ENCODE results near the gene ACTN4. TPM values are rescaled to one million over a fixed set of nuclear protein-coding genes. Genes with fewer than 3 reads are reported as not detected.

Gene ACTN4
- total and polyA plus RNA-seq, 3 donors from 2014 or later: 112 to 158 (median 135) TPM

DNA sequence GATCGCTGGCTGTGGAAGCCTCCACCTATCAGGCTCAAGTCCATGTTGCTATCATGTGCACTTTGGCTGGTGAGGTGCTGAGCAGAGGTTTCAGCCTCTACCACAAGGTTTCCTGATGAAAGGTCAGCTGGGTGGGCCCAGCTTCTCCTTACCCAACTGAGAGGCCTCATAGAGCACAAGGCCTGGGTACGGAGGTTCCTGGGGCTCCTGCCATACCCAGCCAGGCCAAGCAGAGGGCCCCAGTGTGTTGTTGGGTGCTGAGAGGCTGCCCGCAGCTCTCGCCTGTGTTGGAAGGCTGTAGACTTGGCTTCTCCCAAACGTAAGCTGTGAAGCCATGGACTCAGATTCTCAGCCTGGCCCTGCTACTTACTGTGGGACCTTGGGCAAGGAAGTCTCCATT is 28.2 kb downstream of the ACTN4 start:
- Histone ChIP-seq H3K9me3 (no peaks in the 10 kb centered on the region), H3K27me3 (no peaks in the 10 kb centered on the region), H3K4me1 (peaks cover 15% of the 10 kb centered on the region), H3K4me3 (no peak overlapping the region), H3K27ac (no peak overlapping the region), H3K36me3 (ENCODE audit: low read depth, missing control alignments) (no peaks in the 10 kb centered on the region)
- no peak for DNase-seq
- TF ChIP-seq, protein P1, sequence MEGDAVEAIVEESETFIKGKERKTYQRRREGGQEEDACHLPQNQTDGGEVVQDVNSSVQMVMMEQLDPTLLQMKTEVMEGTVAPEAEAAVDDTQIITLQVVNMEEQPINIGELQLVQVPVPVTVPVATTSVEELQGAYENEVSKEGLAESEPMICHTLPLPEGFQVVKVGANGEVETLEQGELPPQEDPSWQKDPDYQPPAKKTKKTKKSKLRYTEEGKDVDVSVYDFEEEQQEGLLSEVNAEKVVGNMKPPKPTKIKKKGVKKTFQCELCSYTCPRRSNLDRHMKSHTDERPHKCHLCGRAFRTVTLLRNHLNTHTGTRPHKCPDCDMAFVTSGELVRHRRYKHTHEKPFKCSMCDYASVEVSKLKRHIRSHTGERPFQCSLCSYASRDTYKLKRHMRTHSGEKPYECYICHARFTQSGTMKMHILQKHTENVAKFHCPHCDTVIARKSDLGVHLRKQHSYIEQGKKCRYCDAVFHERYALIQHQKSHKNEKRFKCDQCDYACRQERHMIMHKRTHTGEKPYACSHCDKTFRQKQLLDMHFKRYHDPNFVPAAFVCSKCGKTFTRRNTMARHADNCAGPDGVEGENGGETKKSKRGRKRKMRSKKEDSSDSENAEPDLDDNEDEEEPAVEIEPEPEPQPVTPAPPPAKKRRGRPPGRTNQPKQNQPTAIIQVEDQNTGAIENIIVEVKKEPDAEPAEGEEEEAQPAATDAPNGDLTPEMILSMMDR (IDR thresholded peaks at IDR 0.05): no peak
- no peak for TF ChIP-seq POLR2A (IDR thresholded peaks at IDR 0.05)
- intact Hi-C loops (cut with DNase I; ENCODE audit: low total_unique reads): no loop called here
- WGBS, 2 donors: 92% methylated on average over 5 of the region's 5 CpGs

DNA sequence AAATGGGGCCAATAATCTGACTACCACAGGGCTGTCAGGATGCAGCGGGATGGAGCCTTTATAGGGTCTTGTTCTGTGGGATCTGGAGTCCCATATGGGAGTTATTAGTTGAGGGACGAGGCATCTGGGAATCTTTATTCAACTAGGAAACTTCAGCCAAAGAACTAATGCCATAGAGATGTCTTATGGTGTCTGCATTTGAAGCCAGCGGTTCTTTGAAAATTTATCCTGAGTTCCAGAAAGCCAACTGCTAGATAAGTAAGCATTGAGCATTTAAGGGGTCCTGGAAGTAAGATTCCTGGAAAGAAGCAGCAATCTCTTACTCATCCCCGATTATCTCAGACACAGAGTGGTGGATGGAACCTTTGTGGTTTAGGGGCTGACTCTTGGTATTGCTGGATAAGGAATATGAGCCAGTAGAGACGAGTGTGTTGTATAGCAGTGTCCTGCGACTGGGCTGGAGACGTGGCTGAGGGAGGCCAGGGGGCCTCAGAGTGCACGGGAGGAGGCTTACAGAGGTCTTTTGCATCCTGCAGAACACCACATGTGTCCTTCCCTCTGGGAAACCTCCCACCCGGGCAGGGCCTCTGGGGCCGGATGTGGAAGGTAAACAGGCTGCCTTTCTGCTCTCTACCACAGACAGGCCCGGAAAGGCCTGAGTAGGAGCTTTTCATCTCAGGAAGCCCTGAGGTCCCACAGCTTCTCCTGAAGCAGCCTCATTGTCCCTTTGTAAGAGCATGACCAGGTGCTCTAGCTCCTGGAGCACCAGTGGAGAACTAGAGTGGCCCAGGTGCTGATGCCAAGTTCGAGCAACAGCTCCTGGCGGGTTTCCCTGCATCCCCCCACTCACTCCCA is 28.8 kb downstream of the ACTN4 start:
- H3K4me3 ChIP-seq: no peak overlapping the region
- H3K36me3 ChIP-seq (ENCODE audit: low read depth, missing control alignments): no peaks in the 10 kb centered on the region

DNA sequence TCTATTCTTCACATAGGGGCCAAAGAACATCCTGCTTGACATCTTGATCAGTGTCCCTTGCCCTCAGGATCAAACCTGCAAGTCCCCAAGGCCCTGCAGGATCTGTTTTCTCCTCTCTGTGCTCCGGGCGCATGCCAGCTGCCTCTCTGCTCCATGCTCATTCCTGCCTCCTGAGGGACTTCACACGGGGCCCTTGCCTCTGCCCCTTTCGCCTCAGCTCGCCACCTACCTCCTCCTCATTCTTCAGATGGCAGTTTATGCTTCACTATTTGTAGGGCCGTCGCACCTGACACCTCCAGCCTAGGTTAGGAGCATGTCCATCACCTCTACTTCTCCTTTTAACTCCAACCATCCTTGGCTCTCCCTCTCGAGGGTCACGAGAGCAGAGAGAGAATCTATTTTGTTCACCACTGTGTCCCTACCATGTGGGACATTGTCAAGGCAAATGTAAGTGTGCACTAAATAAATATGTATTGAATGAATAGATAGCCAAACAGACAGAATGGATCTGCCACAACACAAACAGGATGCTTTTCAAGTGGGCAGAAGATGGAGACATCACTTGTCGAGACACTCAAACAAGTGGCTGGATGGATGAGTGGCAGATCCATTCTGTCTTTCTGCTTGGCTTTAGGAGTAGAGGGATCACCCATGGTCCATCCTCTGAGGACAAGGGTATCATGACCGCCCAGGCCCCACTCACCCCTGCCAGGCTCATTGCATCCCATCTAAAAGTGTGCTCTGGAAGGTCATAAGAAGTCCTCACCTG is 29.6 kb downstream of the ACTN4 start:
- Histone ChIP-seq H3K9me3 (no peaks in the 10 kb centered on the region), H3K4me3 (no peak overlapping the region), H3K36me3 (ENCODE audit: low read depth, missing control alignments) (no peaks in the 10 kb centered on the region), H3K4me1 (peaks cover 6% of the 10 kb centered on the region), H3K27me3 (no peaks in the 10 kb centered on the region), H3K27ac (peak overlapping the region in 1 of 2 donors; percentile 30)
- no peak for TF ChIP-seq POLR2A (IDR thresholded peaks at IDR 0.05)
- TF ChIP-seq, protein P1 (IDR thresholded peaks at IDR 0.05): no peak
- 84 to 87% methylated on average over 11 of the region's 11 CpGs for WGBS, 2 donors
- DNase-seq: no peak
- intact Hi-C loops (cut with DNase I; ENCODE audit: low total_unique reads): no loop called here

More for the DNA sequence above, 28.8 kb downstream of the ACTN4 start:
- no peak for DNase-seq
- no peak for TF ChIP-seq POLR2A (IDR thresholded peaks at IDR 0.05)
- TF ChIP-seq, protein P1 (IDR thresholded peaks at IDR 0.05): no peak
- Histone ChIP-seq H3K9me3 (no peaks in the 10 kb centered on the region), H3K27me3 (no peaks in the 10 kb centered on the region), H3K4me1 (peaks cover 14% of the 10 kb centered on the region), H3K27ac (peak overlapping the region in 1 of 2 donors; percentile 30)
- intact Hi-C loops (cut with DNase I; ENCODE audit: low total_unique reads): no loop called here
- WGBS, 2 donors: 52 to 69% methylated on average over 11 to 13 of the region's 13 CpGs

DNA sequence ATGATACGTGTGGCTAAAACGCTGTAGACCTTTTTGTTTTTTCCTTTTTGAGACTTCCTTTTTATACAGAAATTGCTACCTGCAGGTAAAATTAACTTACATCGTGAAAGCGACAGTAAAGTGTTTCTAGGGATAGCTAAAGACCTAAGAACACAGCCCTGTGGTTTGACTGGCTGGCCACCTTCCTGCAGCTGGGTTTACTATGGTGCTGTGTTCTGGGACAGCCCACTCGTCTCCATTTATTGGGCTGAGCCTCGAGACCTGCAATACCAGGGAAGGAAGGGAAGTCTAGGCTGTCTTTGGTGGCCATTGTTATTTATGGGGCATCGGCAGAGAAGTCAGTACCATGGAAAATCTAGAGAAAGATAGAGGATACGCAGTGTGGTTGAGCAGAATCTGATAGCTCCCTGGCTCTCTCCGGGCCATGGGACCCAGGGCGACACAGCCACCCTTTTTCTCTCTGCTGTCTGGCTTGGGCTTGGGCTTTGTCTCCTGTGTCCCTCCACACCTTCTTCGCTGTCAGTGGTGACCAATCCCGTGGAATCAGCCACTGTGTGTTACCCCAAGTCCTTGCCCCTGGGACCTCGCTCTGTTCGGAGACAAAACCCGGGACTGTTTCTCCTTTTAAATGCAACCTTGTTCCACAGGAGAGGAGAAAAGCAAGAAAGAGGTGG is 30.9 kb downstream of the ACTN4 start:
- H3K4me3 ChIP-seq: no peak overlapping the region
- WGBS, 2 donors: 83 to 86% methylated on average over 15 of the region's 15 CpGs
- no peaks in the 10 kb centered on the region for H3K27me3 ChIP-seq
- intact Hi-C loops (cut with DNase I; ENCODE audit: low total_unique reads): no loop called here
- DNase-seq: no peak
- no peaks in the 10 kb centered on the region for H3K9me3 ChIP-seq
- H3K36me3 ChIP-seq (ENCODE audit: low read depth, missing control alignments): no peaks in the 10 kb centered on the region
- TF ChIP-seq, protein P1 (IDR thresholded peaks at IDR 0.05): no peak
- H3K4me1 ChIP-seq: peaks cover 10% of the 10 kb centered on the region
- no peak overlapping the region for H3K27ac ChIP-seq
